ENCODE measurements around the gene NFATC3. TPM values are rescaled to one million over a fixed set of nuclear protein-coding genes. Genes with fewer than 3 reads are reported as not detected.

NFATC3 gene
- total RNA-seq, 5 donors from 2014 or later (not counting 1 experiment from before 2014, with no cell fraction given): 111 to 144 (median 116) TPM

DNA sequence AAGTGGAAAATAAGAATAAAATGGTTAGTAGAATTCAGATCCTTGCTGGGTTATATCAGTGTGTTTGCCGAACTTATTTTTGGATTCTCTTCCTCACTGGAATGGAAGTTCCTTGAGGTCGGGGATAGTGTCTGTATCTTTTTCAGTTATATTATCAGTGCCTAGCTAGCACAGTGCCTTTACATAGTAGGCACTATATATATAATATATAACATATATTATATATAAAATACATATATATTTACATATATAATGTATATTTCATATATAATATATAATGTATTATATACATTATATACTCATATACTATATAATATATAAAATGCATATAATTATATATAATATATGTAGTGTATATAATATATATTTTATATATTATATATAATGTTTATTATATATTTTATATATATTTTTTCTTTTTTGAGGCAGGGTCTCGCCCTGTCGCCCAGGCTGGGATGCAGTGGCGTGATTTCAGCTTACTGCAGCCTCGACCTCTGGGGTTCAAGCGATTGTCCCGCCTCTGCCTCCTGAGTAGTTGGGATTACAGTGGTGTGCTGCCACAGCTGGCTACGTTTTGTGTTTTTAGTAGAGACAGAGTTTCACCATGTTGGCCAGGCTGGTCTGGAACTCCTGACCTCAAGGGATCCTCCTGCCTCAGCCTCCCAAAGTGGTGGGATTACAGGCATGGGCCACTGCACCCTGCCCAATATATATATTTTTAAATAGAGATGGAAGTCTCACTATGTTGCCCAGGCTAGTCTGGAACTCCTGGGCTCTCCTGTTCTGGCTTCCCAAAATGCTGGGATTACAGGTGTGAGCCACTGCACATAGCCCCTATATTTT is 3.2 kb downstream of the NFATC3 start:
- Histone ChIP-seq H3K4me1 (ENCODE audit: control insufficient read depth in 1 of 2, extremely low read depth in 1 of 2, insufficient read depth in 2 of 2, low read length in 2 of 2) (peaks cover 35 to 45% of the 10 kb centered on the region in 2 experiments), H3K36me3 (ENCODE audit: control insufficient read depth in 2 of 2, extremely low read depth in 1 of 2, insufficient read depth in 1 of 2, low read length in 1 of 2) (no peaks in the 10 kb centered on the region), H3K9me3 (no peaks in the 10 kb centered on the region), H3K27ac (ENCODE audit: low read length) (peak overlapping the region; percentile 54), H3K4me3 (ENCODE audit: control insufficient read depth in 1 of 2, extremely low read depth in 1 of 2, low read length in 1 of 2) (peak overlapping the region in 1 of 2 donors; percentile 90), H3K27me3 (replicated peaks in 1 of 2; ENCODE audit: control insufficient read depth in 2 of 2, extremely low read depth in 1 of 2, insufficient read depth in 2 of 2, low read length in 1 of 2) (no peaks in the 10 kb centered on the region)
- H3K27ac Mint-ChIP-seq: peak overlapping the region; percentile 85 to 92
- POLR2A ChIA-PET: interaction anchor here (0.5 to 0.7 kb wide), 2 partner anchors 14 to 41 kb away, joined by 3 to 4 read pairs; no protein-coding TSS in a partner anchor
- H3K36me3 Mint-ChIP-seq: no peaks in the 10 kb centered on the region
- no CpG with 5 or more reads among the region's 9 CpGs for WGBS (ENCODE audit: insufficient coverage)
- H3K4me1 Mint-ChIP-seq: peaks cover 64 to 72% (median 70%) of the 10 kb centered on the region in 3 donors
- DNase-seq: no peak
- H3K9me3 Mint-ChIP-seq: no peaks in the 10 kb centered on the region
- ATAC-seq (replicated peaks in 1 of 4): no peak
- no peaks in the 10 kb centered on the region for H3K27me3 Mint-ChIP-seq
- CTCF ChIA-PET: interaction anchor here in 1 of 2 donors (0.6 to 0.7 kb wide), 3 partner anchors 11 to 656 kb away, joined by 3 to 4 read pairs (median 4); no protein-coding TSS in a partner anchor
- peak overlapping the region; percentile 79 to 87 (median 83) for H3K4me3 Mint-ChIP-seq

GRCh38 chr16:68089067-68089466 is 3.9 kb downstream of the NFATC3 start:
- Mint-ChIP-seq H3K4me1 (peaks cover 64 to 72% (median 70%) of the 10 kb centered on the region in 3 donors), H3K27ac (peak overlapping the region; percentile 85 to 92), H3K27me3 (no peaks in the 10 kb centered on the region), H3K36me3 (no peaks in the 10 kb centered on the region), H3K4me3 (peak overlapping the region; percentile 69 to 79 (median 74)), H3K9me3 (no peaks in the 10 kb centered on the region)
- no CpG with 5 or more reads among the region's 4 CpGs for WGBS (ENCODE audit: insufficient coverage)
- no peak for ATAC-seq (replicated peaks in 1 of 4)
- CTCF ChIA-PET: interaction anchor here in 1 of 2 donors (0.6 to 0.7 kb wide), 2 partner anchors 10 to 657 kb away, joined by 3 to 4 read pairs; no protein-coding TSS in a partner anchor
- H3K4me1 ChIP-seq (ENCODE audit: control insufficient read depth in 1 of 2, extremely low read depth in 1 of 2, insufficient read depth in 2 of 2, low read length in 2 of 2): peaks cover 34 to 37% of the 10 kb centered on the region in 2 experiments
- H3K4me3 ChIP-seq (ENCODE audit: control insufficient read depth in 1 of 2, extremely low read depth in 1 of 2, low read length in 1 of 2): peak overlapping the region in 1 of 2 donors; percentile 0
- POLR2A ChIA-PET: interaction anchor here (0.5 to 0.8 kb wide), 2 partner anchors 9 to 18 kb away, joined by 5 to 6 read pairs; no protein-coding TSS in a partner anchor
- no peaks in the 10 kb centered on the region for H3K27me3 ChIP-seq (replicated peaks in 1 of 2; ENCODE audit: control insufficient read depth in 2 of 2, extremely low read depth in 1 of 2, insufficient read depth in 2 of 2, low read length in 1 of 2)
- no peaks in the 10 kb centered on the region for H3K9me3 ChIP-seq
- H3K36me3 ChIP-seq (ENCODE audit: control insufficient read depth in 2 of 2, extremely low read depth in 1 of 2, insufficient read depth in 1 of 2, low read length in 1 of 2): no peaks in the 10 kb centered on the region
- H3K27ac ChIP-seq (ENCODE audit: low read length): peak overlapping the region; percentile 16
- DNase-seq: no peak

DNA sequence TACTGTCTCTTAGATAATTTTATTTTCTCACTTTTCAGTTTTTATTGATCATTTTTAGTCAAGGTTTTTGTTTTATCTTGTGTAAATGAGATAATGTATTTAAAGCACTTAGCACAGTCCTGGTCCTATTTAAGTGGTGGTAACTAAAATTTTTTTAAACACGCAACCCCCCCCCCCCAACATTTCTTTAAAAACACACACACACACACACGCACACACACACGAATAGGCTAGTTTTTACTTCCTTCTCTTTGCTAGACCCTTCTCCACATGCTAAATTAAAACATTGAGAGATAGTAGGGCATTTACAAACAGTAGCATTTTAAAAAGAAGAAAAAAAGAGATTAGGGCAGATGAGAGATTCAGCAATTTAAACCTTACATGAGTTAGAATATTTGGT is 5.0 kb downstream of the NFATC3 start:
- no peak overlapping the region for H3K4me3 ChIP-seq (ENCODE audit: control insufficient read depth in 1 of 2, extremely low read depth in 1 of 2, low read length in 1 of 2)
- peaks cover 69 to 79% (median 75%) of the 10 kb centered on the region in 3 donors for H3K4me1 Mint-ChIP-seq
- WGBS (ENCODE audit: insufficient coverage): no CpG with 5 or more reads among the region's 3 CpGs
- peak overlapping the region; percentile 64 to 74 (median 69) for H3K4me3 Mint-ChIP-seq
- ChIA-PET POLR2A (interaction anchor here in 1 of 2 donors (0.8 kb wide), 1 partner anchor 10 kb away, joined by 5 read pairs; no protein-coding TSS in a partner anchor), CTCF (interaction anchor here in 1 of 2 donors (1.1 kb wide), 1 partner anchor 127 kb away, joined by 6 read pairs; no protein-coding TSS in a partner anchor)
- H3K9me3 ChIP-seq: no peaks in the 10 kb centered on the region
- H3K27ac ChIP-seq (ENCODE audit: low read length): peak overlapping the region; percentile 16
- H3K27me3 Mint-ChIP-seq: no peaks in the 10 kb centered on the region
- peaks cover 0 to 3% of the 10 kb centered on the region in 2 donors for H3K36me3 ChIP-seq (ENCODE audit: control insufficient read depth in 2 of 2, extremely low read depth in 1 of 2, insufficient read depth in 1 of 2, low read length in 1 of 2)
- H3K27me3 ChIP-seq (replicated peaks in 1 of 2; ENCODE audit: control insufficient read depth in 2 of 2, extremely low read depth in 1 of 2, insufficient read depth in 2 of 2, low read length in 1 of 2): no peaks in the 10 kb centered on the region
- no peaks in the 10 kb centered on the region for H3K9me3 Mint-ChIP-seq
- peaks cover 31 to 42% of the 10 kb centered on the region in 2 experiments for H3K4me1 ChIP-seq (ENCODE audit: control insufficient read depth in 1 of 2, extremely low read depth in 1 of 2, insufficient read depth in 2 of 2, low read length in 2 of 2)
- DNase-seq (no peak), ATAC-seq (replicated peaks in 1 of 4) (no peak)
- no peaks in the 10 kb centered on the region for H3K36me3 Mint-ChIP-seq
- H3K27ac Mint-ChIP-seq: peak overlapping the region; percentile 85 to 92

DNA sequence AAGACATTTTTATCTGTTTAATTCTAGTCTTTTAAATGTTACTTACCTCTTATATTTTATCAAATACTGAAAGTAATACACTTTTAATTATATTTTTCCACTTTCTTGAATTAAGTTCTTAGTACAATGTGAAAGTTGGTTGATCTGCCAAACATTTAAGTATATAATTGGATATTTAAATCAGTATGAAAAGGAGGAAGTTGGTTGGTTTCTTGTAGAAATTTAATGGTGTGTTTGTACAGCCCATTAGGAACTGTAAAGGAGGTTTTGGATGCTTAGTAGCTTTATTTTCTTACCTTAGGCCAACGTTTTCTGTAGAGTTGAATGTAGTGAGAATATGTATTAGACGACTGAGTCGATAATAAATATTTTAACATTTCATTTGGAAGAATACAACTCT is 5.4 kb downstream of the NFATC3 start:
- Mint-ChIP-seq H3K27ac (peak overlapping the region; percentile 85 to 92), H3K9me3 (no peaks in the 10 kb centered on the region), H3K4me1 (peaks cover 72 to 83% (median 78%) of the 10 kb centered on the region in 3 donors), H3K36me3 (no peaks in the 10 kb centered on the region), H3K4me3 (peak overlapping the region; percentile 64 to 74 (median 69)), H3K27me3 (no peaks in the 10 kb centered on the region)
- CTCF ChIA-PET: interaction anchor here (0.5 to 1.1 kb wide), 4 partner anchors 9 to 201 kb away, joined by 3 to 6 read pairs (median 4); no protein-coding TSS in a partner anchor
- Histone ChIP-seq H3K4me3 (ENCODE audit: control insufficient read depth in 1 of 2, extremely low read depth in 1 of 2, low read length in 1 of 2) (no peak overlapping the region), H3K36me3 (ENCODE audit: control insufficient read depth in 2 of 2, extremely low read depth in 1 of 2, insufficient read depth in 1 of 2, low read length in 1 of 2) (peaks cover 0 to 3% of the 10 kb centered on the region in 2 donors), H3K4me1 (ENCODE audit: control insufficient read depth in 1 of 2, extremely low read depth in 1 of 2, insufficient read depth in 2 of 2, low read length in 2 of 2) (peaks cover 35 to 42% of the 10 kb centered on the region in 2 experiments), H3K9me3 (no peaks in the 10 kb centered on the region), H3K27me3 (replicated peaks in 1 of 2; ENCODE audit: control insufficient read depth in 2 of 2, extremely low read depth in 1 of 2, insufficient read depth in 2 of 2, low read length in 1 of 2) (no peaks in the 10 kb centered on the region), H3K27ac (ENCODE audit: low read length) (no peak overlapping the region)
- ATAC-seq (replicated peaks in 1 of 4) (no peak), DNase-seq (no peak)
- no CpG with 5 or more reads among the region's 3 CpGs for WGBS (ENCODE audit: insufficient coverage)
- POLR2A ChIA-PET: no interaction called here

- Histone ChIP-seq H3K27me3 (replicated peaks in 1 of 2; ENCODE audit: control insufficient read depth in 2 of 2, extremely low read depth in 1 of 2, insufficient read depth in 2 of 2, low read length in 1 of 2) (no peaks in the 10 kb centered on the region), H3K36me3 (ENCODE audit: control insufficient read depth in 2 of 2, extremely low read depth in 1 of 2, insufficient read depth in 1 of 2, low read length in 1 of 2) (peaks cover 0 to 3% of the 10 kb centered on the region in 2 donors), H3K4me1 (ENCODE audit: control insufficient read depth in 1 of 2, extremely low read depth in 1 of 2, insufficient read depth in 2 of 2, low read length in 2 of 2) (peaks cover 43 to 48% of the 10 kb centered on the region in 2 experiments), H3K4me3 (ENCODE audit: control insufficient read depth in 1 of 2, extremely low read depth in 1 of 2, low read length in 1 of 2) (no peak overlapping the region), H3K27ac (ENCODE audit: low read length) (no peak overlapping the region), H3K9me3 (no peaks in the 10 kb centered on the region)
- peaks cover 82 to 92% (median 88%) of the 10 kb centered on the region in 3 donors for H3K4me1 Mint-ChIP-seq
- no peaks in the 10 kb centered on the region for H3K9me3 Mint-ChIP-seq
- no peaks in the 10 kb centered on the region for H3K36me3 Mint-ChIP-seq
- POLR2A ChIA-PET: interaction anchor here in 1 of 2 donors (0.6 kb wide), 1 partner anchor 88 kb away, joined by 3 read pairs; no protein-coding TSS in a partner anchor
- H3K4me3 Mint-ChIP-seq: peak overlapping the region; percentile 6 to 69 (median 37)
- WGBS (ENCODE audit: insufficient coverage): no CpG with 5 or more reads among the region's 5 CpGs
- DNase-seq: no peak
- ATAC-seq (replicated peaks in 1 of 4): no peak
- H3K27ac Mint-ChIP-seq: peak overlapping the region; percentile 68 to 88
- no peaks in the 10 kb centered on the region for H3K27me3 Mint-ChIP-seq
- CTCF ChIA-PET: interaction anchor here (0.6 to 4.0 kb wide), 6 partner anchors 16 to 378 kb away, joined by 4 to 16 read pairs (median 7); no protein-coding TSS in a partner anchor
Observed at GRCh38 chr16:68091380-68092261, 6.5 kb downstream of the NFATC3 start.
